Activated CD4-positive, alpha-beta memory T cell treated with anti-CD3 and anti-CD28 coated beads for 36 hours (primary cell): ENCODE measurements around the gene CSF2. TPM values are rescaled to one million over a fixed set of nuclear protein-coding genes. Genes with fewer than 3 reads are reported as not detected.

Experiments
- CTCF ChIA-PET: fragments of 350-600 bp; sonication (Branson Sonifier 250); formaldehyde crosslinking; loops from one replicate; lab custom pipeline; 2021; ENCODE audit warnings: antibody characterized with exemption, inconsistent platforms; lab: Charles Lee
- POLR2A ChIA-PET: fragments of 350-600 bp; sonication (Branson Sonifier 250); formaldehyde crosslinking; loops from one replicate; lab custom pipeline; 2021; ENCODE audit warnings: antibody characterized with exemption; lab: Charles Lee
- DNase-seq: peaks from one replicate; pipeline ENCODE4 v3.0.0-alpha.2; 2020
- H3K27ac Mint-ChIP-seq: one replicate; pipeline ENCODE4 v1.8.0; 2021; ENCODE audit warnings: mixed read lengths
- H3K27me3 Mint-ChIP-seq: one replicate; pipeline ENCODE4 v1.8.0; 2021; ENCODE audit warnings: mixed read lengths
- H3K36me3 Mint-ChIP-seq: one replicate; pipeline ENCODE4 v1.8.0; 2021; ENCODE audit warnings: mixed read lengths
- H3K4me1 Mint-ChIP-seq: one replicate; pipeline ENCODE4 v1.8.0; 2021; ENCODE audit warnings: low read depth, mixed read lengths
- H3K4me3 Mint-ChIP-seq: one replicate; pipeline ENCODE4 v1.8.0; 2021; ENCODE audit warnings: mild to moderate bottlenecking, mixed read lengths
- H3K9me3 Mint-ChIP-seq: one replicate; pipeline ENCODE4 v1.8.0; 2021; ENCODE audit warnings: mixed read lengths
- intact Hi-C: fragments of 100-400 bp; cut with micrococcal nuclease; formaldehyde crosslinking; loops from one replicate; pipeline ENCODE4 v1.15.1; 2023
- total RNA-seq, 2 experiments: library from RNA; stranded (reverse); gene quantifications; one replicate each; pipeline ENCODE4 v1.2.3, GENCODE V29; 2021

CSF2 gene
- total RNA-seq, 2 experiments from 2014 or later, result 125 to 128 TPM

- H3K36me3 Mint-ChIP-seq, result no peaks in the 10 kb centered on the region
- peak overlapping the region; percentile 11 for H3K4me3 Mint-ChIP-seq
- POLR2A ChIA-PET, result interaction anchor here (0.5 kb wide), 1 partner anchor 160 kb away, joined by 3 read pairs; no protein-coding TSS in a partner anchor
- no peaks in the 10 kb centered on the region for H3K27me3 Mint-ChIP-seq
- intact Hi-C loops, result loop anchor here (1.0 to 5.0 kb wide), 9 partner anchors 58 to 436 kb away; partner anchors contain the start of gene FNIP1
- no peaks in the 10 kb centered on the region for H3K9me3 Mint-ChIP-seq
- H3K27ac Mint-ChIP-seq, result peak overlapping the region; percentile 7
- peaks cover 22% of the 10 kb centered on the region for H3K4me1 Mint-ChIP-seq
- CTCF ChIA-PET, result interaction anchor here (0.6 to 4.9 kb wide), 34 partner anchors 8 to 435 kb away, joined by 3 to 35 read pairs (median 4); partner anchors contain the start of genes P4HA2, SLC22A4 and SLC22A5
- peak; percentile 90 for DNase-seq
These were observed 8.8 kb upstream of the CSF2 start for GRCh38 chr5:132064738-132065331.

- CTCF ChIA-PET, result interaction anchor here (0.6 to 4.9 kb wide), 32 partner anchors 7 to 435 kb away, joined by 3 to 35 read pairs (median 4); partner anchors contain the start of genes P4HA2, SLC22A4 and SLC22A5
- intact Hi-C loops, result loop anchor here (1.0 to 5.0 kb wide), 5 partner anchors 69 to 435 kb away; no protein-coding TSS in a partner anchor
- no peaks in the 10 kb centered on the region for H3K9me3 Mint-ChIP-seq
- H3K27me3 Mint-ChIP-seq, result no peaks in the 10 kb centered on the region
- POLR2A ChIA-PET, result no interaction called here
- DNase-seq, result peak; percentile 74
- no peaks in the 10 kb centered on the region for H3K36me3 Mint-ChIP-seq
- H3K27ac Mint-ChIP-seq, result no peak overlapping the region
- peaks cover 24% of the 10 kb centered on the region for H3K4me1 Mint-ChIP-seq
- H3K4me3 Mint-ChIP-seq, result no peak overlapping the region
These were observed 8.1 kb upstream of the CSF2 start for GRCh38 chr5:132065351-132065937.

DNA sequence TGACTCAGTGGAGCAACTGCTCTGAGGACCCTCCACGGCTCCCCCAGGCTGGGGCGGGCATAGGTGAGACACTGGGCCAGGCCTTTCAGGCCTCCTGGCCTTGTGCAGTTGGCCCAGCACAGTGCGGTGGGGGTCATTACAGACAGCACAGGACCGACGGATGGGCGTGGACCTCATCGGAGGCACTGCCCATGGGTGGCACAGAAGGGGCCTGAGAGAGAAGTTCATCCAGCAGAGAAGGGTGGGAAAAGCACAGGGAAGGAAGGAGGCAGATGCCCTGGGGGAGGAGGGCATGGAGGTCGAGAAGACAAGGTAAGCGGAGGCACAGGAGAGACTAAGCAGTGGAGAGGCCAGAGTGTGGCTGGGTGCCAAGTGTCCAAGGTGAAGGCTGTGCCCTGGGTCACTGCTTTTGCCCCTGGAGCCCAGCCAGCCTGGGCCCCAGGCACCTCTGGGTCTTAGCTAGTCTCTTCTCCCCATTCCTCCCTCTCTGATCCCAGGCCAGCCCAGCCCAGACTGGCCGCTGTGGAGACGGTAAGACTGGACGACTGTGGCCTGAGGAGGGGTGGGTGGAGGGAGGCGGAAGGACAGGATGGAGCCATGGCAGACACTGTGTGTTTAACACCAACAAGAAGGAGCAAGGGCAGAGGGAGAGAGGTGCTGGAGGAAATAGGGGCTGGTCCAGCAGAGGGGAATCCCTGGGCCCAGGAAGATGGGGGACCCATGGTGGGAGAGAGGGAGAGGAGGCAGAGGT, 7.5 kb upstream of the CSF2 start:
- intact Hi-C loops, result loop anchor here (1.0 to 5.0 kb wide), 5 partner anchors 68 to 435 kb away; no protein-coding TSS in a partner anchor
- Mint-ChIP-seq H3K9me3 (no peaks in the 10 kb centered on the region), H3K4me1 (peaks cover 31% of the 10 kb centered on the region), H3K4me3 (no peak overlapping the region), H3K27ac (no peak overlapping the region), H3K27me3 (no peaks in the 10 kb centered on the region), H3K36me3 (no peaks in the 10 kb centered on the region)
- DNase-seq, result no peak
- CTCF ChIA-PET, result interaction anchor here (0.9 to 4.9 kb wide), 18 partner anchors 12 to 476 kb away, joined by 3 to 35 read pairs (median 6); partner anchors contain the start of gene SLC22A4
- POLR2A ChIA-PET, result no interaction called here

DNA sequence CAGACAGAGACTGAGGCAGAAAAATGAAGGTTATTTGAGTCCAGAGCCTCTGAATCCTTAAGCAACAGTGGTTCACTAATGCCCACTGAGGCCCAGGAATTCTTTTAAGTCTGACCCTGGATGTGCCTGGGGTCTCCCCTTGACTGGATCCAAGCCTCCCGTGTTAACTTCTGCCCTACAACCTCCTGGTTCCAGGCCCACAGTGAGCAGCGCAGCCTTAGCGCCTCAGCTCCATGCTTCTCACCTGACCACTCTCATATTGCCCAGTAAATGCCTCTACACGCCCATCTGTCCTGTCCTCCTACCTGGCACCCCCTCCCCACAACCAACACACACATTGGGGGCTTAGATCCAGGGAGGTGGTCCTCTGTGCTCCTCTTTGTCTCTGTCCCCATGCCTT, 6.7 kb upstream of the CSF2 start:
- CTCF ChIA-PET, result interaction anchor here (0.8 to 1.3 kb wide), 6 partner anchors 68 to 477 kb away, joined by 3 to 6 read pairs (median 4); partner anchors contain the start of gene SLC22A5
- H3K9me3 Mint-ChIP-seq, result no peaks in the 10 kb centered on the region
- DNase-seq, result no peak
- intact Hi-C loops, result loop anchor here (5.0 kb wide), 1 partner anchor 320 kb away; no protein-coding TSS in a partner anchor
- peaks cover 36% of the 10 kb centered on the region for H3K4me1 Mint-ChIP-seq
- no peak overlapping the region for H3K4me3 Mint-ChIP-seq
- H3K36me3 Mint-ChIP-seq, result no peaks in the 10 kb centered on the region
- H3K27ac Mint-ChIP-seq, result no peak overlapping the region
- no peaks in the 10 kb centered on the region for H3K27me3 Mint-ChIP-seq
- POLR2A ChIA-PET, result no interaction called here

GRCh38 chr5:132067451-132067850, 6.1 kb upstream of the CSF2 start:
- no peak overlapping the region for H3K27ac Mint-ChIP-seq
- ChIA-PET POLR2A (no interaction called here), CTCF (interaction anchor here (0.8 to 1.3 kb wide), 3 partner anchors 109 to 302 kb away, joined by 3 to 4 read pairs (median 3); partner anchors contain the start of gene SLC22A5)
- no peaks in the 10 kb centered on the region for H3K9me3 Mint-ChIP-seq
- H3K4me1 Mint-ChIP-seq, result peaks cover 38% of the 10 kb centered on the region
- H3K27me3 Mint-ChIP-seq, result no peaks in the 10 kb centered on the region
- H3K4me3 Mint-ChIP-seq, result no peak overlapping the region
- no peak for DNase-seq
- H3K36me3 Mint-ChIP-seq, result no peaks in the 10 kb centered on the region
- intact Hi-C loops, result loop anchor here (5.0 kb wide), 1 partner anchor 320 kb away; no protein-coding TSS in a partner anchor

DNA sequence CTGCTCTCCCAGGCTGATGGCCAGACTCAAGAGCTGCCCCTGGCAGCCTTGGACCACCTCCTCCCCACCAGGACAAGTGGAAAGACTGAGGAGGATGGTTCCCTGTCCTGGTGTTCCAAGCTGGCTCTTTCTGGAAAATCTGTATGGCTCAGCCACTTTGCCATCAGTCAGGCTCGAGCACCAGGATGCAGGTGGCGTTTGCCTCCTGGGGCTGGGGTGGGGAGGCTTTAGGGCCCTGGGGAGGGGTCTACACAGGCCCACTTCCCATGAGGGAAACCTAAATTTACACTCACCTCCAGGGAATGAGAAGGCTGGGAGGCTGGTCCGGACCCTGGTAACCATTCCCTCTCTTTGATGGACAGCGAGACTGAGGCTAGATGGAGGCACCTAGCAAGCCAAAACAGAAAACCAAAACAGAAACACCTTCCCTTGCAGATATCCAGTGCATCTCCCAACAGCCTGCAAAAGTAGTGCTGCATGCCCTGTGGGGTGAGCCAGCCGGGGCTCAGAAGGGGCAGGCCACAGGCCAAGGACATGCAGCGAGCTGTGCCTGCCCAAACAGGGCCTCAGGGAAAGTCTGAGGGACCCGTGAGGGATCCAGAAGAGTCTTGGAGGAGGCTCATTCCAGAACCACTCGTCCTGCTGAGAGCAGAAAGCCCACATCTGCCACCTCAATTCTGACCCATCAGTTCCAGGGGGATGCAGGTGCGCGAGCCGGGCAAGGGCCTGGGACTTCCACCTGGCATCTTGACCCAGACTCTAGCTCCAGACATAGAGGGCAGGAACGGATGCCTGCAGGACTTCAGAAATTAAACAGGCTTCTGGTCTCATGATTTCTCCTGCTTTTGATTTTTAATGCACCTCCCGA, 5.4 kb upstream of the CSF2 start:
- intact Hi-C loops, result loop anchor here (5.0 kb wide), 1 partner anchor 319 kb away; no protein-coding TSS in a partner anchor
- Mint-ChIP-seq H3K27me3 (no peaks in the 10 kb centered on the region), H3K9me3 (no peaks in the 10 kb centered on the region), H3K36me3 (no peaks in the 10 kb centered on the region), H3K4me3 (no peak overlapping the region), H3K27ac (no peak overlapping the region), H3K4me1 (peaks cover 40% of the 10 kb centered on the region)
- ChIA-PET POLR2A (no interaction called here), CTCF (interaction anchor here (1.2 kb wide), 2 partner anchors 66 to 301 kb away, joined by 3 read pairs; partner anchors contain the start of gene SLC22A5)
- no peak for DNase-seq

- intact Hi-C loops, result loop anchor here (5.0 kb wide), 1 partner anchor 318 kb away; no protein-coding TSS in a partner anchor
- no peak for DNase-seq
- no peaks in the 10 kb centered on the region for H3K9me3 Mint-ChIP-seq
- H3K36me3 Mint-ChIP-seq, result no peaks in the 10 kb centered on the region
- H3K27me3 Mint-ChIP-seq, result no peaks in the 10 kb centered on the region
- no peak overlapping the region for H3K4me3 Mint-ChIP-seq
- CTCF ChIA-PET, result interaction anchor here (1.1 kb wide), 1 partner anchor 14 kb away, joined by 3 read pairs; no protein-coding TSS in a partner anchor
- H3K27ac Mint-ChIP-seq, result no peak overlapping the region
- POLR2A ChIA-PET, result no interaction called here
- peaks cover 42% of the 10 kb centered on the region for H3K4me1 Mint-ChIP-seq
These were observed 4.0 kb upstream of the CSF2 start for GRCh38 chr5:132069561-132069960.

GRCh38 chr5:132069994-132070393, 3.6 kb upstream of the CSF2 start:
- ChIA-PET CTCF (interaction anchor here (1.1 kb wide), 1 partner anchor 15 kb away, joined by 3 read pairs; no protein-coding TSS in a partner anchor), POLR2A (no interaction called here)
- DNase-seq, result no peak
- intact Hi-C loops, result loop anchor here (1.0 to 5.0 kb wide), 3 partner anchors 29 to 317 kb away; no protein-coding TSS in a partner anchor
- H3K9me3 Mint-ChIP-seq, result no peaks in the 10 kb centered on the region
- H3K36me3 Mint-ChIP-seq, result no peaks in the 10 kb centered on the region
- H3K27me3 Mint-ChIP-seq, result no peaks in the 10 kb centered on the region
- no peak overlapping the region for H3K4me3 Mint-ChIP-seq
- no peak overlapping the region for H3K27ac Mint-ChIP-seq
- H3K4me1 Mint-ChIP-seq, result peaks cover 42% of the 10 kb centered on the region

DNA sequence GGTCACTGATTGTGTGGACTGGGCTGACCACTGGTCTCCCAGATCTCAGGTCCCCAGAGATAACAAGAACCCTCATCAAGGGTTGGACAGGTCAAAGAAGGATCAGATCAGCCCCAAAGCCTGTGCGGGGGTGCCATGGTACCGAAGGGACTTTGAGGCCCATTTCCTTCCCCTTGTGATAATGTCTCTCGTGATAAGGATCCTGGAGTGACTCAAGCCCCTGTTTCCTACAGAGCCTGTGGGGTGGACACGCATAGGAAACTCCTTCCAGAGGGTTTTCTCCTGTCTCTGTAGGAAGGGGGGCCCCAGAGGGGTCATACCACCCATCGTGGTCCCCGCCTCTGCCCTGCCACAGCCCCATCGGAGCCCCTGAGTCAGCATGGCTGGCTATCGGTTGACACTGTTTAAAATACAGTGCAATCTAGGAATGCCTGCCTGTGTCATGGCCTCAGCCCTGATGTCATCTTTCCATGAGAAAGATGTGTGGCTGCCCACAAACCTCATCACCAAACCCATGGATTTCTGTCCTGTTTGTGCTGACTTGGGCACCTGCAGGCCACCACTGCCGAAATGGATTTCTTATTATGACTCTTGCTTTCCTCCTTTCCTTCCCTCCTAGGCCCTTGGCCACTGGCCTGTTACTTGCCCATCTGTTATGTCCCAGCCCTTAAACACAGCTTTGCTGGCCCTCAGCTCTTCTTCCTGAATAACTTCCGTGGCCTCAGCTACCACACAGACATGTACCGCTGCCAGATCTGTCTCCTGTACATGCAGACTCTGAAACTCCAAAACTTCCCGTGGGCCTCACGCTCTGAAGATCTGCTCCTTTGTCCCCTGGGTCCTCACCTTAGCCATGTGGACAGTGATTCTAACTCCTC, 2.9 kb upstream of the CSF2 start:
- ChIA-PET CTCF (no interaction called here), POLR2A (no interaction called here)
- H3K4me3 Mint-ChIP-seq, result no peak overlapping the region
- no peaks in the 10 kb centered on the region for H3K9me3 Mint-ChIP-seq
- intact Hi-C loops, result loop anchor here (1.0 to 5.0 kb wide), 2 partner anchors 29 to 42 kb away; no protein-coding TSS in a partner anchor
- H3K4me1 Mint-ChIP-seq, result peaks cover 43% of the 10 kb centered on the region
- peak; percentile 78 for DNase-seq
- peak overlapping the region; percentile 20 for H3K27ac Mint-ChIP-seq
- no peaks in the 10 kb centered on the region for H3K27me3 Mint-ChIP-seq
- peaks cover under 1% of the 10 kb centered on the region for H3K36me3 Mint-ChIP-seq

GRCh38 chr5:132071338-132071707, 2.3 kb upstream of the CSF2 start:
- no peaks in the 10 kb centered on the region for H3K9me3 Mint-ChIP-seq
- no peak overlapping the region for H3K4me3 Mint-ChIP-seq
- DNase-seq, result no peak
- peaks cover 47% of the 10 kb centered on the region for H3K4me1 Mint-ChIP-seq
- no peak overlapping the region for H3K27ac Mint-ChIP-seq
- H3K36me3 Mint-ChIP-seq, result peaks cover 2% of the 10 kb centered on the region
- ChIA-PET POLR2A (interaction anchor here (1.1 kb wide), 1 partner anchor 31 kb away, joined by 3 read pairs; no protein-coding TSS in a partner anchor), CTCF (interaction anchor here (0.6 kb wide), 1 partner anchor 243 kb away, joined by 3 read pairs; no protein-coding TSS in a partner anchor)
- H3K27me3 Mint-ChIP-seq, result no peaks in the 10 kb centered on the region
- intact Hi-C loops, result loop anchor here (5.0 kb wide), 1 partner anchor 41 kb away; no protein-coding TSS in a partner anchor
